Adipocyte (in vitro differentiated cells): ENCODE data around the gene MME.
A peak's percentile ranks its signal among the peaks of the same experiment; 100 is the strongest.
"Not testable (repeated sequence)": the region's sequence is repeated elsewhere in the genome, so short reads cannot be mapped to it uniquely, and the experiment has no call there.

ENCODE experiments used
- DNase-seq: peaks from one replicate; pipeline ENCODE4 v3.0.0-alpha.2; 2015; ENCODE audit warnings: low read depth
- H3K27me3 ChIP-seq: replicated peaks from 2 replicates; pipeline ENCODE4 v1.7.0; 2013; ENCODE audit warnings: mild to moderate bottlenecking, low read length, moderate library complexity; ENCODE audit not compliant: control insufficient read depth, insufficient read depth
- H3K36me3 ChIP-seq: 2 replicates; pipeline ENCODE4 v1.7.0; 2013; ENCODE audit warnings: low read length, mild to moderate bottlenecking, moderate library complexity; ENCODE audit not compliant: control insufficient read depth, insufficient read depth, severe bottlenecking
- H3K4me1 ChIP-seq: 2 replicates; pipeline ENCODE4 v1.7.0; 2013; ENCODE audit warnings: mild to moderate bottlenecking, low read length, moderate library complexity; ENCODE audit not compliant: control insufficient read depth, insufficient read depth
- H3K4me3 ChIP-seq: 2 replicates; pipeline ENCODE4 v1.7.0; 2013; ENCODE audit warnings: mild to moderate bottlenecking, low read length, moderate library complexity
- H3K9ac ChIP-seq: 2 replicates; pipeline ENCODE4 v1.7.0; 2013; ENCODE audit warnings: mild to moderate bottlenecking, low read length, moderate library complexity
- H3K9me3 ChIP-seq: 2 replicates; pipeline ENCODE4 v1.7.0; 2013; ENCODE audit warnings: mild to moderate bottlenecking, low read length, moderate library complexity; ENCODE audit not compliant: control insufficient read depth

Gene MME

GRCh38 chr3:155106119-155106518 is 26.0 kb downstream of the MME start:
- Histone ChIP-seq H3K4me3 (no peak overlapping the region), H3K9ac (no peak overlapping the region), H3K27me3 (no peaks in the 10 kb centered on the region), H3K9me3 (no peaks in the 10 kb centered on the region), H3K36me3 (peaks cover 78% of the 10 kb centered on the region), H3K4me1 (peaks cover 59% of the 10 kb centered on the region)
- no peak for DNase-seq

DNA sequence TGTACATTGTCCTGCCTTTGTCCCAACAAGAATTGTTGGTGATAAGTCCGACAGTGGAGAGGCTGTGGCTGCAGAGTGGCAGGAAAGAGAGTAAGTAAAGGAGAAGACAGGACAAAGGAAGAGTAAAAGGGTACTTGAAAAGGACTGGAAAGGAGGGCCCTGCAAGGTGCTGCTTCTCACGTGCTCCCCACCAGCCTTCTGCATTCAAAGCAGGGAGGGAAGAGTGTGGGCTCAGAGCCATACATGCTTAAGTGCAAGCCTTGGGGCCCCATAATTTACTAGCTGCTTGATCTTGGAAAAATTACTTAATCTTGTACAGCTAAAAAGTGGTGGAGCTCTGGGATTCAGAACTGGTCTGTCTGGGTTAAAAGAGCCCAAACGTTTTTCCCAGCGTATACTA is 29.9 kb downstream of the MME start:
- Histone ChIP-seq H3K9ac (peak overlapping the region; percentile 11), H3K27me3 (no peaks in the 10 kb centered on the region), H3K36me3 (peaks cover 87% of the 10 kb centered on the region), H3K9me3 (no peaks in the 10 kb centered on the region), H3K4me3 (no peak overlapping the region), H3K4me1 (peaks cover 50% of the 10 kb centered on the region)
- no peak for DNase-seq

- no peak overlapping the region for H3K9ac ChIP-seq
- peaks cover 89% of the 10 kb centered on the region for H3K36me3 ChIP-seq
- H3K4me3 ChIP-seq = no peak overlapping the region
- no peaks in the 10 kb centered on the region for H3K9me3 ChIP-seq
- no peak for DNase-seq
- no peaks in the 10 kb centered on the region for H3K27me3 ChIP-seq
- H3K4me1 ChIP-seq = peaks cover 42% of the 10 kb centered on the region
Observed at GRCh38 chr3:155110996-155111901, 31.1 kb downstream of the MME start.

DNA sequence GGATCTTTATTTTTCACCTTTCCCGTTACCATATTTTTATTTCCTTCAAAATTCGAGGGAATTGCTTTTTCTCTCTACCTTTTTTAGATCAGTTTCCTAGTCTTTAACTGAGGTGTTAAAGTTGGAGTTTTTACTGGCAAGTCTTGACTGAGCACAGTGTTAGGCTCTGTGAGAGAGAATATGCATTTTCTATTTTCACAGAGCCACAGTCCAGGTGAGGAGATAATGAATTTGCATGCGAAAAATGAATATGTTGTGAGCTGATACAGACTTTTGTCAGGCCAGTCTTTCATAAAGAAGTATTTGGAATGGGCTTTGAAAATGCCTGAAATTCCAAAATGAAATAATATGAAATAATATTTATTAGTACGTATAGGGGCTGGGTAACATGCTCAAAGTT is 31.9 kb downstream of the MME start:
- no peak overlapping the region for H3K4me3 ChIP-seq
- peaks cover 92% of the 10 kb centered on the region for H3K36me3 ChIP-seq
- no peak overlapping the region for H3K9ac ChIP-seq
- H3K9me3 ChIP-seq = no peaks in the 10 kb centered on the region
- H3K27me3 ChIP-seq = no peaks in the 10 kb centered on the region
- peaks cover 45% of the 10 kb centered on the region for H3K4me1 ChIP-seq
- no peak for DNase-seq

DNA sequence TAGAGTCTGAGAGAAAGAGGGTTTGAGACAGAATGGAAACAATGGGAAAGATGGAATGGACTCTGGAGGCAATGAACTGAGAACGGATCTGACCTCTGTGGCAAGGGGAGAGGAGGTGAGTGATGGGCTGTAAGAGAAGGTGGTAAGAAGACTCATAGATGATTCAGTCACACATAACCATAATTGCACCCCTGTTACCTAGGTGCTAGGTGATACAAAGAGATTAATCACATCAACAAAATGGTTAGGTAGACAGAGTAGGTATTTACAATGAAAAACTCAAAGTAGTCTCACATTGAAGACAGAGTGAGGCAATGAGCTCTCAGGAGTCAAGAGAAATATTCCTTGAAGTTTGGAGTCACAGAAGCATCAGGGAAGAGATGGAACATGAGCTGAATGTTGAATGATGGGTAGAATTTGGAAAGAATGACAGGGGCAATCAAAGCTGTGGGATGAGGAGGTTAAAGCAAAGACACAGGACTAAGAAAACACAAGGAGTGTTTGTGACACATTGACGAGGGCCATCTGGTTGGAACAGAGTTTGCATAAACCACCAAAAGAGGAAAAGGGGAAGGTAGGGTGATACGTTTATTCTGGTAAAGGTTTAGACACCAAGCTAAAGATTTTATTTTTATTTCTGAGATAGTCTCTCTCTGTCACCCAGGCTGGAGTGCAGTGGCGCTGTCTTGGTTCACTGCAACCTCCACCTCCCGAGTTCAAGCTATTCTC is 32.7 kb downstream of the MME start:
- peaks cover 49% of the 10 kb centered on the region for H3K4me1 ChIP-seq
- DNase-seq = no peak
- H3K9ac ChIP-seq = no peak overlapping the region
- no peak overlapping the region for H3K4me3 ChIP-seq
- H3K36me3 ChIP-seq = peaks cover 96% of the 10 kb centered on the region
- H3K27me3 ChIP-seq = no peaks in the 10 kb centered on the region
- no peaks in the 10 kb centered on the region for H3K9me3 ChIP-seq

- not testable (repeated sequence) for DNase-seq, H3K9ac ChIP-seq, H3K27me3 ChIP-seq, H3K4me3 ChIP-seq, H3K9me3 ChIP-seq, H3K4me1 ChIP-seq
- H3K36me3 ChIP-seq = peaks cover 44% of the 10 kb centered on the region
Observed at GRCh38 chr3:155124745-155125144, 44.6 kb downstream of the MME start.

DNA sequence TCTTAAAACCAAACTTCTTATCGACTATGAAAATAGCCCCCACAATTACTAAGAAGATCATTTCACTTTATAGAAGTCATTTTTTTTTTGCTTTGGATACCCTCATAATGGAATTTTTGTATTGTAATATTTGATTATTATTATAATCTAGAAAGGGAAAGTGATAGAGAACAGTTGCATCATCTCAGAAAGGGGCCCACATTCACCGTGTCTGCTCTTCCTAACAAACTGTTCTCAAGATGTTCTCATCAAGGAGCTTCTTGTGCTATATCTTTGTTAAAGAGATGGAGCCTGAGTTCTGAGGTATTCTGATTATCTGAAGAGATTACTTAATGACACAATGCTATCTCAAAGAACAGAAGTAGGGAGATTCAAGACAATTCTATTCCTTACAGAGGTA is 49.3 kb downstream of the MME start:
- Histone ChIP-seq H3K9ac (no peak overlapping the region), H3K9me3 (no peaks in the 10 kb centered on the region), H3K4me1 (peaks cover 34% of the 10 kb centered on the region), H3K4me3 (no peak overlapping the region), H3K27me3 (no peaks in the 10 kb centered on the region), H3K36me3 (peaks cover 89% of the 10 kb centered on the region)
- DNase-seq = no peak

DNA sequence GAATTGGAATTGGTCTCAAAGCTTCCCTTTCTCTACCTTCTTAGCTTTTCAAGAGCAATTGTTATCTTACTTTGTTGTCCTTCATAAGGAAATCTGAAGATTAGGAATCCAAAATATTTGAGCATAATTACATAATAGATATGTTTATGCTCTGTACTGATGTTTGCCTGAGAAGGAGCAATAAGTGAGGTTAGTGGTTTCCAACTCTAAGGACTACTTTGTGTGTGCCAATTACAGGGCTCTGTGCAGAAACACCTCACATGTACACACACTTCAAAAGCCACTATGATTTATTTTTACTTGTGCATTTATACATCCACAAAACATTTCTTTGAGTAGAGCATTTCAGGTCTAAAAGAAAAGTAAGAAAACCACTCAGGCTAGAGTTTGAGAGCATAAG is 49.9 kb downstream of the MME start:
- Histone ChIP-seq H3K27me3 (no peaks in the 10 kb centered on the region), H3K9ac (no peak overlapping the region), H3K4me3 (no peak overlapping the region), H3K9me3 (no peaks in the 10 kb centered on the region), H3K36me3 (peaks cover 95% of the 10 kb centered on the region), H3K4me1 (peaks cover 34% of the 10 kb centered on the region)
- DNase-seq = peak; percentile 7

GRCh38 chr3:155131104-155131503 is 51.0 kb downstream of the MME start:
- peak; percentile 65 for DNase-seq
- peaks cover 99% of the 10 kb centered on the region for H3K36me3 ChIP-seq

GRCh38 chr3:155134311-155134710 is 54.2 kb downstream of the MME start:
- not testable (repeated sequence) for DNase-seq, H3K9me3 ChIP-seq, H3K27me3 ChIP-seq, H3K9ac ChIP-seq, H3K4me3 ChIP-seq
- peaks cover 29% of the 10 kb centered on the region for H3K4me1 ChIP-seq
- peaks cover 99% of the 10 kb centered on the region for H3K36me3 ChIP-seq

More at GRCh38 chr3:155131104-155131503, 51.0 kb downstream of the MME start:
- H3K4me3 ChIP-seq = no peak overlapping the region
- no peaks in the 10 kb centered on the region for H3K27me3 ChIP-seq
- peak overlapping the region; percentile 53 for H3K9ac ChIP-seq
- no peaks in the 10 kb centered on the region for H3K9me3 ChIP-seq
- H3K4me1 ChIP-seq = peaks cover 34% of the 10 kb centered on the region

DNA sequence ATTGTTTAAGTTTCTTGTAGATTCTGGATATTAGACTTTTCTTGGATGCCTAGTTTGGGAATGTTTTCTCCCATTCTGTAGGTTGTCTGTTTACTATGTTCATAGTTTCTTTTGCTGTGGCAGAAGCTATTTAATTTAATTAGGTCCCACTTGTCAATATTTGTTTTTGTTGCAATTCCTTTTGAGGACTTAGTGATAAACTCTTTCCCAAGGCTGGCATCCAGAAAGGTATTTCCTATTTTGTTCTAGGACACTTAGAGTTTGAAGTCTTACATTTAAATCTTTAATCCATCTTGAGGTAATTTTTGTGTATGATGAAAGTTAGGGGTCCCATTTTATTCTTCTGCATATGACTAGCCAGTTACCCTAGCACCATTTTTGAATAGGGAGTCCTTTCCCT is 54.9 kb downstream of the MME start:
- no peak for DNase-seq
- Histone ChIP-seq H3K9ac (no peak overlapping the region), H3K9me3 (no peaks in the 10 kb centered on the region), H3K4me3 (no peak overlapping the region), H3K27me3 (no peaks in the 10 kb centered on the region), H3K4me1 (peaks cover 22% of the 10 kb centered on the region), H3K36me3 (peaks cover 99% of the 10 kb centered on the region)
